HG03571 (cell line): ENCODE results near the gene C6orf15.

ENCODE experiments used
- ATAC-seq: cut with Tn5 transposase; IDR thresholded peaks from one replicate; pipeline ENCODE4 v1.9.1; 2021; ENCODE audit not compliant: unreplicated experiment

Gene C6orf15

DNA sequence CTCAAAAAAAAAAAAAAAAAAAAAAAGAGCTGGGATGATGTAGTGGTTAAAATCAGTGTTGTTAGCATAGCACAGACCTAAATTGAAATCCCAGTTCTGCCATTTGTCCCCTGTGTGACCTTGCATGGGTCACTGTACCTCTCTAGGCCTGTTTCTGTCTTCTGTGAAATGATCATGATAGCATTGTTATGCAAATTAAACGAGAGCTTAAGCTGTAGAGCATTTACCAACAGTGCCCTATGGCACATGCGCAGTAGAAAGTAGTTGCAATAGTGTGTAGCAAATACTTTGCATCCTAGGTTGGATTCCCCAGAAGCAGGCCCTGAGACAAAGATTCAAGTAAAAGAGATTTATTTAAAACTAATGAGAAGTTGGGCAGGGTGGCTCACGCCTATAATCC, 19.2 kb upstream of the C6orf15 start:
- no peak for ATAC-seq

DNA sequence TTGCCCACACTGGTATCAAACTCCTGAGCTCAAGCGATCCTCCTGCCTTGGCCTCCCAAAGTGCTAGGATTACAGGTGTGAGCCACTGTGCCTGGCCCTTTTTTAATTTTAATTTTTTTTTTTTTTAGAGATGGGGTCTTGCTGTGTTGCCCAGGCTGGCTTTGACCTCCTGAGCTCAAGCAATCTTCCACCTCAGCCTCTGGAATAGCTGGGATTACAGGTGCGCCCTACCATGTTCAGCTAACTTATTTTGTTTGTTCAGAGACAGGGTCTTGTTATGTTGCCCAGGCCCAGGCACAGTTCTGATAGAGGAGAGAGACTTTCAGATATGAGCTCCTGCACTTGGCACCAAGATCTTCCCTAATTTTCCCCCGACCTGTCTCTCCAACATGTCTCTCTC, 18.4 kb upstream of the C6orf15 start:
- no peak for ATAC-seq

DNA sequence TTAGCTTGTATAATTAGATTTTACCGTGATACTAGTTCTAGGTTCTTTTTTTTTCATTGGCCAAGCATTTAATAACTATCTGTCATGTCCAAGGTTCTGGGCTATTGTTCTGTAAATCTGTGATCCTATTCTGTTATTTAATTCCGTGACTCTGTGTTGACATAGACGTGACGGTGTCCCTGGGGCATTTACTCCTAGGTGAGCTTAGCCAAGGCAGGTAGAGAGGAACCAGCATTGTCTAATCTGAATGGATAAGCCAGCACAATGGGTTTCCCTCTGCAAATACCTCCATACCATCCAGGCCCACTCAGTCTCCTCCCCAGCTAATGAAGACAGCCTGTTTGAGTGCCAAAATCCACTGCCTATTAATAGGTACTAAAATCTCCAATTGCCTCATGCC, 16.8 kb upstream of the C6orf15 start:
- ATAC-seq, result no peak

DNA sequence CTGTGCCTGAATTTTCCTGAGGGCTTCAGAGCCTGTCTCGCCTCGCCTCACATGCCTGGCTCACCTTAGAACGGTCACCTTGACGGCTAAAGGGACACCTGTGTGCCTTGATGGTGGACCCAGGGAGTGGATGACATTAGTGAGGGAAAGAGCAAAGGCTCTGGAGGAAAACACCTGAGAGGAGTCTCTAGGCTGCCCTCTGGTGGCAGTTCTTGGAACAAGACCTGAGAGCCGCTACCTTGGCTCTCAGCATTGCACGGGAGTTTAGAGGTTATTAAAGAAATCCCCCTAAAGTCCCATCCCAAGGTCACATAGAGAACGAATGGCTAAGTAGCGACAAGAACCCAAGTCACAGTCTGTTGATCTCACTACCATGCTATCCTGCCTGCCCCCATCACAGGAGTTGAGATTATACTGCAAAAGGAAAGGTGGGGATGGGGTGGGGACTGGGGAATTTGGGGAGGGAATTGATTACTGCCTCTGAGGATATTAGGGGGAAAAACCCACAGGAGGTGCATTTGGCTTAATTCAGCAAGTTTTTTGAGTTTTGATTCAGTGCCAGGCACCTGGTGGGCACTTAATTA, 15.8 kb upstream of the C6orf15 start:
- no peak for ATAC-seq

DNA sequence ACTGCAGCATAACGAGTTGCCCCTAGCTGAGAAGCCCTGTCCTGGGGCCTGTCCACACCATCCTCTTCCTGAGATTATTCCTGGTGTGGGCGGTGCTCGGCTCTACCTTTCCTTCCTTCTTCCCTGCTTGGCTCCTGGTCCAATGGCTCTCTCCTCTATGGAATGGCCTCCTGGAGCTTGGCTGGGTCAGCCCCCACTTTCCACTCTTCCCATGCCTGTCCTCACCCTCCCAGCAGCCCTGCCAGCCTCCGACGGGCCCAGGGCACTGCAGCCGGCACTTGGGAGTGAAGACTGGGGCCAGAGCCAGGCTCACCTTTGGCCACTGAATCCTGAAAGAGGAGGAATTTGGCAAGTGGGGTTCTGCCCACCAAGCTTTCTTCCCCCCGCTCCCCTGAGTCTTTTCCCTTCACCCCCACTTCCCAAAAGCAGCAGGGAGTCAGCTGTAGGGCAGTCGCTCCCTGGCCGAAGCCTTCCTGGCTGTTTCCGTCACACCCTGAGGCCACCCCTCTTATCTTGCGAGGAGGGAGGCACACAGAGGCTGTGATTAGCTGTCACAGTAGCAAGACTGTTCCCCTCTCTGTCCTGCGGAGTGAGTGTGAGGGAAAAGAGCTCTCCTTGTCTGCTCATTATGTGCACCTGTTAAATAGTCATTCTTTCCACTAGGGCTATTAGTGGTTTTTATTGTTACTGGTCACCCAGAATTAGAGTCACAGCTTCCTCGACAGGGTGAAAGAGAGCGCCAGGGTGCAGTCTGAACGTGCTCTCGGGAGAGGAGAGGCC, 14.2 kb upstream of the C6orf15 start:
- ATAC-seq, result no peak

DNA sequence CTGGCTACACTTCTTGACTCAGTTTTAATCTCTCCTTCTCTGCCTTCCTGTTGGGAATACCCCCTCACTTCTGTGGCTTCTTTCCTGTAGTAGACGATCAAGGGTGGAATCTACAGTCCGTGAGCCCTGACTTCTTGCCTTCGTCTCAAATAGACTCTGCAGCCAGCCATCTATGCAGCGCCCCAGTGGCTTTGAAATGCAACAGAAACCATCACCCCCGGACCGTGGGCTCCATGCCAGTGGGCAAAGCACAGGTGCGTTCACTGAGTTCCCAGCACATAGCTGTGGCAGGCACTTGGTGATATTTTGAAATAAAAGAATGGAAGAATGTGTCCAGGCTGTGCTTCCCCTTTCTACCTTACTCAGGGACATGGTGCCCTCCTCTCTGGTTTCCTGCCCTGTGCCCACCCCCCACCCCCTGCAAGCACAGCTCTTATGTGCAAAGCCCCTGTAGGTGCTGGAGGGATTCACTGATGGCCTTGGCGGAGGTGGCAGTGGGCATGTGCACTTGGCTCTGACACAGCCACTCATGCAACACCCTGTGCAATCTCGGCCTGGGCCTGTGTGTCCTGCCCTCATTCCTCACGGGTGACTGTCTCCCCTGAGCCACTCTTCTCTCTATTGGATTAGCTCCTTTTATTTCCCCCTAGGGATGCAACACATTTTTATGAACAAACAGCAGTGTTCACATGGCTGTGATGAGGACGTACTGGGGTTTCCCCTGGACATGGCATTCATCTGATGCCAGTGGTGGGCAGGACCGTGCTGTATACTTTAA, 13.4 kb upstream of the C6orf15 start:
- no peak for ATAC-seq

DNA sequence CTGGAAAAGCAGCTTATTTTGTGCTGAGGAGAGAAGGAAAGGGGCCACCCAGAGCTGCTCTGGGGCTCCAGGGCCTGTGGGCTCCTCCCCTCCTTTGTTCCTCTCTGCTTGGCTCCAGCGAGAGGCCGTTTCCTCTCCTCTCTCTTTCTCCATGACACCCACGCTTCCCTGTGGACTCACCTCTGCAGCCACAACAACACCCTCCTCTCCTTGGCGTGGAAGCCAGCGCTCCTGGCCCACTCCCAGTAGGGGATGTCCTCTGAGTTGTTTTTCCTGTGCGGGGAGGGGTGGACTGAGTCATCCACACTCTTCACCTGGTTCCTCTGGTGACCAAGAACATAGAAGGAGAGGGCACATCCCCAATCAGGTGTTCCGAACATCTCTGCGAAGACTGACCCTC, 12.8 kb upstream of the C6orf15 start:
- ATAC-seq, result no peak

DNA sequence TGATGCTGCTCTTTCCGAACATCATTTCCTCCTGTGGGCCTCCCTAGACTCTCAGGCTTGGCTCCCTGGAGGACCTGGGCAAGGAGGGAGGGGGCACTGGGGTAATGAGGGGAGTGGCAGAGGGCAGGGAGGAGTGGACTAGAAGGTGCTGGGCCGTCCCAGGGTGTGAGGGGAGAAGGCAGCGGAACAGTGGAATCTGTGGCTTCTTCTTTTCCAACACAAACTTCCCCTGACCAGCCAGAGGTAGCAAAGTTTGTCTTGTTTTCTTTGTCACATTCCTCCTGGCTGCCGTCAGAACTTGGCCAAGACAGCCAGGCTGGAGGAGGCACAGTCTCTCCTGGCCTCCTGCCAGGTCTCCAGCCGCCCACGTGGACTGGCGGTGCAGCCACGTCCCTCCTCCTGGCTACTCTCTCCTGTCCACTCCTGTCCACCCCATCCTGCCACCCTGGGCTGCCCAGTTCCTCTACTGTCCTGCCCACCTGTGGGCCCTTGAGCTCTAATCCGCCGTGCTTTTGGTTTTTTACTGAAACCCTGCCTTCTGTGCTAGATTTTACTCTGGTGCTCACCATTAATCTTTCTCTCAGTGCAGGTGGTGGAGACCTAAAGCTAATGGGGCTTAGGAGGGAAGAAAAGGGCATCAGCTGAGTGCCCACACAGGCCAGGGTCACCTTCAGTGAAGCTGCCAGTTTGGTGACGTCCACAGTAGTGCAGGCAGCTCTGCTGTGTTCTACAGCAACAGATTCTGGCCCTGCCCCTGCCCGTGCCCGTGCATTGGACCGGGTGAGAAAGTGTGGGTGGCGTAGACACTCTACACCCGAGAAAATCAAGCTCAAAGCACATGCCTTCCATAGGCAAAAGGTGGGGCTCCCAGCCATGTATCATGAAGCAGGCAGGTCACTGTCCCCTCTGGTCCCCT, 10.7 kb upstream of the C6orf15 start:
- no peak for ATAC-seq

DNA sequence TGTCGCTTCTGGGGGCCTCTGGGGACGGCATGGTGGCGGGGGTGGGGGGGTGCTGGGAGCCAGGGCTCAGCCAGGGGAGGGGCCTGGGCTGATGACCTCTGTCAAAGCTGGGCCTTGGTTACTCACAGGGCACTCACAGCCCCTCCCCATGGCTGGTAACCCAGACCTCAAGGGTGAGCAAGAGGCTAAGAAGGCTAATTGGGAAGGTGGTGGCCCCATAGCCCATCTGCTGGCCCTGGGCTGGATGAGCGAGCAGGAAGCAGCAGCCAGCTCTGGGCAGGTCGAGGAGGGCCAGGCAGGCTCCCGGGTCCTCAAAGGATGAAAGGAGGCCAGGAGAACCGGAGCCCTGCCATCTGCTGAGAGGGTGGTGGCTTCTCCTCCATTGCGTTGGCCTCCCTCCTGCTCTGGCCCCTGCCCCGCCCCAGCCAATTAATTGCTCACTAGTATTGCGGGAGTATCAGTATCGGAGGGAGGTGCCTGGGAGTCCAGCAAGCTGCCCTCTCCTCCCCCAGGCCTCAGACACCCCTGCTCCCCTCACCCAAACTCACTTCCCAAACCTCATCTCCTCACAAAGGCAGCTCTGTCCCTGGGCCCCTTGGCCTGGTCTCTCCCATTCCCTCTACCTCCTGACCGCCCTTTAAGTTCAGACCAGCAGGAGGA, 8.9 kb upstream of the C6orf15 start:
- ATAC-seq, result no peak

DNA sequence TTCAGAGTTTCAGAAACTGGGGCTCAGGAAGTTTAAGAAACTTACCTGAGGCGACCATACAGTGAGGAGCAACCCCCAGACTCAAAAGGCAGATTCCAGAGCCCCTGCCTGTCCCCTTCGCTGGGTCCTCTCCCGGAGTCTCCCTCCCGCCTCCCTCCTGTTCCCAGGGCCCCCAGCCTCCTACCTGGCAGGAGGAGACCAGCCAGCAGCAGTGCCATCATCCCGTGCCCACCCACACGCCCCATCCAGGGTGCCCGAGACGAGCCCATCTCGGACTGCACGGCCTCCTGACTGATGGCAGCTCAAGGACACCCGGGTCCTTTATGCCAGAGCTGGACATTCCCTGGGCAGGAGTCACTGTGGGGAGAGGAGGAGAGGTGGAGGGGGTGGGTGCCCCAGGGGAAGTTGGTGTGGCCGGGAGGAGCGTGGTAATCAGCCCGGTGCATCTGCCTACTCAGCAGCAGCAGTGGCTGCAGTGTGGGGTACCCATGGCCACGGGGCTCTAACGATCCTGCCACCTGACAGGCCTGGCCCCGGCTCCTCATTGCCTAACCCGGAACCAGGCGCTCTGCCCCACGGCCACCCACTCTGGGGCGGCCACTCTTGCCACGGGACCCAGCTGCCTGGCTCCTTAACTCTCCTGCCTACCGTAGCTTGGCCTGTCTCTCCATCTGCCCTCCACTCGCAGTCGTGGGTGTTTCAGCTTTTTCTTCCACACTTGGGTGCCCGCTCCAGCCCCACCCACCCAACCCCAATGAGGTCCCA, 8.0 kb upstream of the C6orf15 start, which contains the start of gene CDSN:
TSS of gene CDSN (minus strand) at position 296 of the 765 bp plus-strand sequence. CDS start at position 269, 27 bp downstream.
- no peak for ATAC-seq

DNA sequence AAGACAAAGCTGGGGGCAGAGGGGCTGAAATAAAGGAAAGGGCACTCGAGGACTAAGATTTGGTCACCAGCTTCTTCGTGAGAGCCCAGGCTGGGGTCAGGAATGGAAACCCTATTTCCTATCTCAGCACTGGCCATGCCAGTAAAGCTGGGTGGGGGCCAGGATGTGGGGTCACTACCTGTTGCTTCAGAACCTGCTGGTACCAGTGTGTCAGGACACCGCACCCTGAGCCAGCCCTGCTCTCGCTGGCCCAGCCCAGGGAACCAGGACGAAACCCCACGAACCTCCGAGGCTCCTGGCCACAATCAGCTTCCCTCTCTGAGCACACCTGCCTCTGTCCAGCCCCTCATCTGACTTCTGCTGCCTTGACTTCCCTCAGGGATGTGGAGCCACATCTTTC, 5.8 kb upstream of the C6orf15 start:
- no peak for ATAC-seq

DNA sequence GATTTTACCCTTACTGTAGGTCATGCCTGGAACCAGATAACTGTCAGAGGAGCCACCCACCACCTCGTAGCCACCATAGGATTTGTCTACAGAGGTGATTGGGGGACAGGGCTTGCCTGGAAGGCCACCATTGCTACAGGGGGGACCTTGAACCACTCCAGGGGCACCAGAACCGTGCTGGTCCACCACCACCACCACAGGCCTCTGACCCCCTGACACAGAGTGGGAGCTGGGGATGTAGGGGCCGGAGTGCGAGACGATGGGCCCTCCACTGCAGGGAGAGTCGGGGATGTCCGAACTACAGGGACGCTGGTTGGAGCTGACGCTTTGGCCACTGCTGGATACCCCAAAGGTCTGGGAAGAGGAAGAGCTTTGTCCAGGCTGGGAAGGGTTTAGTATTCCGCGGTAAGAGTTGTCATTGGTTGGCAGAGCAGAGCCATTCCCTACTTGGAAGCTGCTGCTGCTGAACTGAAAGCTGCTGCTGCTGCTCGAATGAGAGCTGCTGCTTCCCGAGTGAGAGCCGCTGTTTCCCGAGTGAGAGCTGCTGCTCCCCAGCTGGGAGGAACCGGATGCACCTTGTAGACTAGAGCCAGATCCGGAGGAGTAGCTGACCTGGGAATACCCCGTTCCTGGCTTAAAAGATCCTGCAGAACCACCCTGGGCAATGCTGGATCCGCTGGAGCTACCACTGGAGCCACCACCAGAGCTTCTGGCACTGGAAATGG, 4.4 kb upstream of the C6orf15 start:
- ATAC-seq, result no peak

DNA sequence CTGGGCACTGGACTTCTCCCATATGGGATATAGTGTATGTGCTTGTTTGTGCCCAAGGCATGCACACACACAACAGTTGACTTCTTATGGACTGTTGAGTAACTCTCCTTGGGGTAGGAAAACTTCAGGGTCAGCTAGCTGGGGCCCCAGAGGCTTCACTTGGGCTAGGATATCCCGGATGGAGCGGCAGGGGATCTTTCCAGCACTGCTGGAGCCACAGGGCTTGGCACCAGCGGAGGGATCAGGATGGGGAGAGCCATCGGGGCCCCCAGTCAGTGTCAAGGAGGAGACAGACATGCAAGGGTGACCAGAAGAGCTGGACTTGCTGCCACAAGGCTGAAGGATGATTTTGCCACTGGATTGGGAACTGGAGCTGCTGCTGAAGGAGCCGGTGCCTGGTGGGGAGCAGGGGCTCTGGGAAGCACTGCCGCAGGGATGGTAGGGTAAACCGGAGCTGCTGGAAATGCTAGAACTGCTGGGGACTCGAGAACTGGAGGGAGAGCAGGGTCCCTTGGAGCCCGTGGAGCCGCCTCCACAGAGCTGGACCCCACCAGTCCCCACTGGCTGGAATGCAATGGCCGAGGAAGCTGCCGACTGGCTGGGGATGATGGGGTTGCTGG, 3.7 kb upstream of the C6orf15 start:
- no peak for ATAC-seq

DNA sequence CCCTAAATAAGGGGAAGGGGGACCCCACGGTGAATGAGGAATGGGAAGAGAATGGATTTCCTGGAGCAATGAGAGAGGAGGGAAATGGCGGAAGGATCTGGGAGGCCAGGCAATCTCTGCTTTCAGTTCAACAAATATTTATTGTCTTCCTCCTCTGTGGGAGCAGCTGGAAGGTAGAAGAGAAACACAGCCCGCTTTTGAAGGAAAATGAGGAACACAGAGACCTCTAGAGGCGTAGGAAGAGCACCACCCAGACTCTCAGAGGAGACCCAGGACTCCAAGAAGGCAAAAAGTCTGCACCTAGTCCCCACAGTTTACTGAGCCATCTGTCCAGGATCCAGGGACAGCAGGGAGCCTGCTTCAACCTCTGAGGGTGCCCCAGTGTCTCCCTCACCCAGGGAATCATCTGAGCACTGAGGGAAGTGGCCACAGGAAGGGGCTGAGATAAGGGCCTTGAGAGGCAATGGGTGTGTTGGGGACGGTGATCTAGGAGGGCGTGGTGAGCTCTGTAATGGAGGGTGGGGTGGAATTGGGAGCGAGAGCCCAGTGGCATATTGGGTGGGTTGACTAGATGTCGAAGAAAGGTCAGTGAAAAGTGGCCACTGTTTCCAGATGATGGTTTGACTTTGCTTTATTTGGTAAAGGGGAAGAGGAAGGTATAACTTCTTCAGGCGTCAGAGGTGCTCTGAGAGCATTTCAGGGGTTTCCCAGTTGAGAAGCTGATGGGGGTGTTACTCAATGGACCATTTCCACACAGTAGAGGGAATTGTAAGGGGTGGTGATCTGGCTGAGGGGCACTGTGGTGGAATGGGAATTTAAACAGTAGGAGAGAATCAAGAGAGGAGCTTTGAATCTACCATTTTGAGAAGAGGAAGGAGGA, 2.8 kb upstream of the C6orf15 start:
- no peak for ATAC-seq

DNA sequence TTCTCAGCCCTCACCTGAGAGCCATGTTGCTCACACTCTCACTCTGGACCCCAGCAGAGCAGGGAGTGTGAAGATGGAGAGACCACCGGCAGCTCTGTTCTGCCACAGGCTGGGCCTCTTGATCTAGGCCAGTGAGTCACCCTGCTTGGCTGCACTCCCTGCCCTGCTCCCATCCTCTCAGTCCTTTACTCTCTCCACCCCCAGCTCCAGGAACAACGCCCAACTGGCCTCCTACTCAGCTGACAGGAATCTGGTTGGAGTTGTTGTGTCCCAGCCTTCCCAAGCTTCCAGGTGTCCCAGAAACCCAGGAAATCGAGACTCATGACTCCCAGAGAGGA, 2.1 kb upstream of the C6orf15 start, which contains the start of gene PSORS1C1:
TSS of gene PSORS1C1 (plus strand) at position 260 of the 338 bp plus-strand sequence. CDS start 14,833 bp downstream, outside the sequence.
- no peak for ATAC-seq

DNA sequence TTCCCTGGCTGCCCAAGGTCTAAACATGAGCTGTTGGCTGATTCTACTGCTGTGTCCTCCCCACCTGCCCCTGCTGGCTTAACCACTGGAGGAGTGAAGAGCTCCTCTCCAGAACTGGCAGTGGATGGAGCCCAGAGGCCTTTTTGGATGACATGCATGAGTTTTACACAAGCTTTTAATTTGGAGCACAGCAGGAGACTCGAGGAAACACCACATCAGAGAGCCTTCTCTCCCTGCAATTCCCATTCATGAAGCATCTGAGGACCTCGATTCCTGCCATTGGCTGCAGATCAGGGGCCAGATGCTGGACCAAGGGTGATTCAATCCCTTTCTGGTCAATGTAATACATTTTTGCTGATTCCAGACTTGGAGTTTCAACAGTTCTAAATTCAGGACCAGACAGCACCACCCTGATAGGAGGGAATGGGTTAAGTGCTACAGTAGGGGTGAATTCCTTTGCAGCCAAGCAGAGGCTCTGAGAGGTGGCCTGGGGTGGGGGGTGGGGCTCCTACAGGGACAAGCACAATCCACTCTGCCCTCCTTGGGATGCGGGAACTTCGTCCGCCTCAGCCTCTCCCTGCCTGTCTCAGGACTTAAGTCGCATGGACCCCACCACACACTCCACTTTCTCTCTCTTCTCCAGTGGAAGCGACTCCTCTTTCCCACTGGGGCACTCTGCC, 1.6 kb upstream of the C6orf15 start:
- ATAC-seq, result no peak

DNA sequence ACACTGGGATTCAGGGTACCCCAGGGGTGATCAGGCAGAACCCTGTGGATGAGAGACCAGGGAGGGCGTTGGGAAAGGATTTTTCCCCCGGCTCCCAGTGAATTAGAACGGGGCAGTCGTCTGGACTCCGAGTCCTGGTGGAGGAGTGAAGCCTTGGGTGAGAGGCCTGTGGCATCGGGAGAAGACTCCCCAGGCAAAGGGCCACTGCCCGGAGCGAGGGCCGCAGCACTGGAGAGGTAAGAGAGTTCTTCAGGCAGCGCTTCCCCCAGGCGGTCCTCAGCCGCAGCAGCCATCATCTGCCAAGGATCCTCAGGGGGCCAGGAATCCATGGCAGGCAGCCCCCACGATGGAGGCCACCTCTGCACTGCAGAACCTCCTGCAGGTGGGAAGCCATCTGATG, 663 bp downstream of the C6orf15 start:
- ATAC-seq, result no peak
